ENCODE data around the gene ABCA9. TPM values are rescaled to one million over a fixed set of nuclear protein-coding genes. Genes with fewer than 3 reads are reported as not detected.

Gene ABCA9
- total and polyA plus RNA-seq, 2 experiments from 2014 or later: not detected

GRCh38 chr17:68954146-68954896 lies 106.4 kb downstream of the ABCA9 start (continued):
- no peak for TF ChIP-seq ZNF462 (CRISPR knock-in tag; IDR thresholded peaks at IDR 0.05)

- H3K9me2 ChIP-seq (ENCODE audit: insufficient read depth): no peaks in the 10 kb centered on the region
- Mint-ChIP-seq H3K36me3 (ENCODE audit: low read depth) (no peaks in the 10 kb centered on the region), H3K27me3 (ENCODE audit: insufficient read depth, low read depth, poor library complexity) (no peaks in the 10 kb centered on the region), H3K9me3 (no peaks in the 10 kb centered on the region), H3K4me3 (no peak overlapping the region), H3K4me1 (no peaks in the 10 kb centered on the region), H3K27ac (no peak overlapping the region)
- H2AFZ ChIP-seq: 0 out of 2 replicates have a peak overlapping the region, but pooled peaks have one; percentile 38
- no peak overlapping the region for H3K27ac ChIP-seq (ENCODE audit: low read depth)
- ATAC-seq: no peak
- H3K79me2 ChIP-seq (replicated peaks; ENCODE audit: insufficient read depth): no peaks in the 10 kb centered on the region
- H3F3A ChIP-seq (replicated peaks; ENCODE audit: low read depth): no peaks in the 10 kb centered on the region
- H3K4me2 ChIP-seq: no peak overlapping the region
- no peaks in the 10 kb centered on the region for H3K36me3 ChIP-seq (ENCODE audit: insufficient read depth)
- no peaks in the 10 kb centered on the region for H4K20me1 ChIP-seq (replicated peaks; ENCODE audit: insufficient read depth)
- H3K4me1 ChIP-seq (ENCODE audit: insufficient read depth): no peaks in the 10 kb centered on the region
- no peak for DNase-seq (ENCODE audit: low spot score)
- H3K27me3 ChIP-seq (ENCODE audit: insufficient read depth): no peaks in the 10 kb centered on the region
- H3K4me3 ChIP-seq: no peak overlapping the region
- TF ChIP-seq REST (IDR thresholded peaks at IDR 0.05; ENCODE audit: unreplicated experiment) (no peak), STAT1 (IDR thresholded peaks at IDR 0.05; ENCODE audit: unreplicated experiment) (no peak), CTCF (conservative IDR thresholded peaks at IDR 0.05; ENCODE audit: low read depth in 2 of 2) (no peak), ZNF114 (CRISPR knock-in tag; IDR thresholded peaks at IDR 0.05) (no peak), NANOG (IDR thresholded peaks at IDR 0.05; ENCODE audit: borderline replicate concordance) (no peak)
Observed at GRCh38 chr17:68953340-68953997, 107.3 kb downstream of the ABCA9 start.
